PC-9 (cell line): ENCODE data around the gene TMEM272. TPM values are rescaled to one million over a fixed set of nuclear protein-coding genes. Genes with fewer than 3 reads are reported as not detected.

Experiments
- BruUV-seq: library from RNA; stranded (reverse); fragments of 400-500 nt; replicated peaks from 2 replicates; lab custom pipeline; 2021; lab: Mats Ljungman, UMichigan
- CTCF ChIA-PET: fragments of 300-600 bp; sonication (Branson Sonifier 250); formaldehyde crosslinking; loops from one replicate; lab custom pipeline; 2022; ENCODE audit warnings: antibody characterized with exemption; lab: Charles Lee
- POLR2A ChIA-PET: fragments of 300-600 bp; sonication (Branson Sonifier 250); formaldehyde crosslinking; loops from one replicate; lab custom pipeline; 2022; ENCODE audit warnings: antibody characterized with exemption; ENCODE audit not compliant: unreplicated experiment; lab: Charles Lee
- DNase-seq, 2 experiments: peaks; one replicate each; pipeline versions ENCODE4 v3.0.0 to v3.0.0-alpha.2; 2015 to 2022; ENCODE audit warnings: mixed read lengths in 1 of 2
- H2AFZ ChIP-seq: fragments of 200-600 bp; sonication (generic); 2 replicates; pipeline ENCODE4 v1.8.1; 2017; ENCODE audit warnings: antibody characterized with exemption
- H3F3A ChIP-seq: fragments of 200-600 bp; sonication (generic); 2 replicates; pipeline ENCODE4 v1.8.1; 2017; ENCODE audit warnings: antibody characterized with exemption, mild to moderate bottlenecking, low read depth; ENCODE audit not compliant: insufficient read depth
- H3K27ac ChIP-seq: fragments of 200-600 bp; sonication (generic); 2 replicates; pipeline ENCODE4 v1.6.1; 2016; ENCODE audit warnings: mixed run types
- H3K27me3 ChIP-seq: fragments of 200-600 bp; sonication (generic); 2 replicates; pipeline ENCODE4 v1.6.1; 2016; ENCODE audit warnings: low read depth, mixed run types; ENCODE audit not compliant: insufficient read depth
- H3K36me3 ChIP-seq: fragments of 200-600 bp; sonication (generic); 2 replicates; pipeline ENCODE4 v1.6.1; 2016; ENCODE audit warnings: low read depth, mixed run types
- H3K4me1 ChIP-seq: fragments of 200-600 bp; sonication (generic); replicated peaks from 2 replicates; pipeline ENCODE4 v1.6.1; 2016; ENCODE audit warnings: mixed run types; ENCODE audit not compliant: insufficient read depth
- H3K4me2 ChIP-seq: fragments of 200-600 bp; sonication (generic); 2 replicates; pipeline ENCODE4 v1.6.1; 2017; ENCODE audit warnings: mixed run types
- H3K4me3 ChIP-seq: fragments of 200-600 bp; sonication (generic); 2 replicates; pipeline ENCODE4 v1.6.1; 2016; ENCODE audit warnings: mixed run types
- H3K79me2 ChIP-seq: fragments of 200-600 bp; sonication (generic); 2 replicates; pipeline ENCODE4 v1.6.1; 2017; ENCODE audit warnings: low read depth, mixed run types
- H3K9me2 ChIP-seq: fragments of 200-600 bp; sonication (generic); 2 replicates; pipeline ENCODE4 v1.8.1; 2017; ENCODE audit warnings: mild to moderate bottlenecking; ENCODE audit not compliant: insufficient read depth
- H3K9me3 ChIP-seq: fragments of 200-600 bp; sonication (generic); 2 replicates; pipeline ENCODE4 v1.8.1; 2016; ENCODE audit warnings: low read depth; ENCODE audit not compliant: insufficient read depth
- H4K20me1 ChIP-seq: fragments of 200-600 bp; sonication (generic); 2 replicates; pipeline ENCODE4 v1.8.1; 2017; ENCODE audit not compliant: insufficient read depth
- EZH2 ChIP-seq: fragments of 200-600 bp; sonication (generic); IDR thresholded peaks from 2 replicates; pipeline ENCODE4 v1.8.0; 2017; ENCODE audit warnings: antibody characterized with exemption, low read depth
- intact Hi-C: fragments of 100-400 bp; cut with micrococcal nuclease; formaldehyde crosslinking; loops from one replicate; pipeline ENCODE4 v1.10.0; 2022; ENCODE audit not compliant: unreplicated experiment
- total RNA-seq: library from RNA; stranded (reverse); gene quantifications from 2 replicates; pipeline ENCODE4 v1.2.3, GENCODE V29; 2021
- TF ChIP-seq, protein P1 (sequence below): fragments of 200-600 bp; sonication (generic); conservative IDR thresholded peaks from 2 replicates; pipeline ENCODE4 v1.6.1; 2017; ENCODE audit warnings: mixed run types, antibody characterized with exemption, mild to moderate bottlenecking, moderate library complexity

Gene TMEM272
- total RNA-seq, 1 experiment from 2014 or later: not detected

DNA sequence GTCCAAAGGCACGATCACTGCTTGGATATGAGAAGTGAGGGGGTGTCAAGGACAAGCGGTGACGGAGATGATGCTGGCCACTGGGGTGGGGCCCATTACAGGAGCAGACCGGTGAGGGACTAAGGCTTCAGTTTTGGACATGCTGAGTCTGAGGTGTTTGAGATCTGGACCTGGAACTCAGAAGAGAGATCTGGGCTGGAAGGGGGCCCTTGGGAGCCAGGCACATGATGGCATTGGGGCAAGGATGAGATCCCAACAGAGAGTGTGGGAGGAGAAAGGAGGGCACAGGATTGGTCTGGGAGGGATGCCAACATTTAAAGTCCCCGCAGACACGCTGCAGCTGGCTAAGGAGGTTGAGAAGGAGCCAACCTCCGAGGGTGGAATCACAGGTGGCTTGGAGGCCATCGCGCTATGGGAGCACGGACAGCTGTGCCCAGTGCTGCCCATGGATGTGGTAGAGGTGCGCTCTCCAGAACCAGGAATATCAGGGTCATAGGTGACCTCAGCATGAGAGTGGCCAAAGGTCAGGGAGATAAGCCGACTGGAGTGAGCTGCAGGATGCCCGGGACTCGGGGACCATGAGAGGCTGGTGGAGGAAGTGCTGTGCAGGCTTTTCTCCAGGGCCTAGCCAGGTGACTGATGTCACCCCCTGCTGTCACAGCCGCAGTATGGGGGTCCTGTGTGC lies 62.8 kb downstream of the TMEM272 start:
- Histone ChIP-seq H3K27ac (no peak overlapping the region), H3K4me2 (no peak overlapping the region), H3F3A (no peaks in the 10 kb centered on the region), H3K36me3 (no peaks in the 10 kb centered on the region), H3K27me3 (no peaks in the 10 kb centered on the region), H4K20me1 (no peaks in the 10 kb centered on the region), H3K4me1 (no peaks in the 10 kb centered on the region), H3K9me3 (no peaks in the 10 kb centered on the region), H3K4me3 (no peak overlapping the region), H2AFZ (no peak overlapping the region), H3K9me2 (no peaks in the 10 kb centered on the region), H3K79me2 (no peaks in the 10 kb centered on the region)
- CTCF ChIA-PET: no interaction called here
- BruUV-seq: no TSS peak
- TF ChIP-seq, protein P1, sequence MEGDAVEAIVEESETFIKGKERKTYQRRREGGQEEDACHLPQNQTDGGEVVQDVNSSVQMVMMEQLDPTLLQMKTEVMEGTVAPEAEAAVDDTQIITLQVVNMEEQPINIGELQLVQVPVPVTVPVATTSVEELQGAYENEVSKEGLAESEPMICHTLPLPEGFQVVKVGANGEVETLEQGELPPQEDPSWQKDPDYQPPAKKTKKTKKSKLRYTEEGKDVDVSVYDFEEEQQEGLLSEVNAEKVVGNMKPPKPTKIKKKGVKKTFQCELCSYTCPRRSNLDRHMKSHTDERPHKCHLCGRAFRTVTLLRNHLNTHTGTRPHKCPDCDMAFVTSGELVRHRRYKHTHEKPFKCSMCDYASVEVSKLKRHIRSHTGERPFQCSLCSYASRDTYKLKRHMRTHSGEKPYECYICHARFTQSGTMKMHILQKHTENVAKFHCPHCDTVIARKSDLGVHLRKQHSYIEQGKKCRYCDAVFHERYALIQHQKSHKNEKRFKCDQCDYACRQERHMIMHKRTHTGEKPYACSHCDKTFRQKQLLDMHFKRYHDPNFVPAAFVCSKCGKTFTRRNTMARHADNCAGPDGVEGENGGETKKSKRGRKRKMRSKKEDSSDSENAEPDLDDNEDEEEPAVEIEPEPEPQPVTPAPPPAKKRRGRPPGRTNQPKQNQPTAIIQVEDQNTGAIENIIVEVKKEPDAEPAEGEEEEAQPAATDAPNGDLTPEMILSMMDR: no peak
- no peak for TF ChIP-seq EZH2
- POLR2A ChIA-PET: no interaction called here
- intact Hi-C loops: no loop called here
- no peak for DNase-seq

- no peaks in the 10 kb centered on the region for H3K4me1 ChIP-seq
- H3K4me3 ChIP-seq: no peak overlapping the region
- no peaks in the 10 kb centered on the region for H3K27me3 ChIP-seq
- no peak overlapping the region for H3K27ac ChIP-seq
- H3K79me2 ChIP-seq: no peaks in the 10 kb centered on the region
- H3F3A ChIP-seq: no peaks in the 10 kb centered on the region
- H2AFZ ChIP-seq: no peak overlapping the region
- H3K4me2 ChIP-seq: no peak overlapping the region
- DNase-seq: no peak
- no peaks in the 10 kb centered on the region for H4K20me1 ChIP-seq
- H3K9me3 ChIP-seq: no peaks in the 10 kb centered on the region
- no peaks in the 10 kb centered on the region for H3K9me2 ChIP-seq
- no peaks in the 10 kb centered on the region for H3K36me3 ChIP-seq
- ChIA-PET POLR2A (interaction anchor here (0.6 kb wide), 1 partner anchor 12 kb away, joined by 14 read pairs; no protein-coding TSS in a partner anchor), CTCF (no interaction called here)
- intact Hi-C loops: no loop called here
- no peak for TF ChIP-seq EZH2
- TF ChIP-seq, protein P1: peak; percentile 54
- no TSS peak for BruUV-seq
These were observed 63.5 kb downstream of the TMEM272 start for GRCh38 chr13:51781246-51782022.

DNA sequence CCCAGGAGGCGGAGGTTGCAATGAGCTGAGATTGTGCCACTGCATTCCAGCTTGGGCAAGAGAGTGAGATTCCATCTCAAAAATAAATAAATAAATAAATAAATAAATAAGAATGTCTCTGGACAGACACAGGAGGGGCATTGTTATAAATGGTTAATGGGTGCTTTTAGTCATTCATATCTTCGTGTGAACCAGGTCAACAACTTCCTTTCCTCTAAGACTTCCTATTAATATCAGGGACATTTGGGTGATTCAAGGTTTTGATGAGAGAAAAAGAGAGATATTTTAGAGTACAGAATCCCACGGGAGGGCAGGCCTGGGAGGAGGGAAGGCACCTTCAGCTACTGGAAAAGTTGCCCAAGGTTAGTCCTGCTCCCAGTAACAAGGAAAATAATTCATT lies 64.9 kb downstream of the TMEM272 start:
- POLR2A ChIA-PET: no interaction called here
- Histone ChIP-seq H3K9me3 (no peaks in the 10 kb centered on the region), H3K4me1 (no peaks in the 10 kb centered on the region), H3K79me2 (no peaks in the 10 kb centered on the region), H4K20me1 (no peaks in the 10 kb centered on the region), H3K9me2 (no peaks in the 10 kb centered on the region), H3K27me3 (no peaks in the 10 kb centered on the region), H3K4me3 (no peak overlapping the region), H3K4me2 (no peak overlapping the region), H3F3A (no peaks in the 10 kb centered on the region), H2AFZ (no peak overlapping the region), H3K36me3 (no peaks in the 10 kb centered on the region), H3K27ac (no peak overlapping the region)
- no TSS peak for BruUV-seq
- TF ChIP-seq EZH2: no peak
- TF ChIP-seq, protein P1: no peak
- CTCF ChIA-PET: no interaction called here
- intact Hi-C loops: no loop called here
- DNase-seq: no peak
